Psoas muscle (tissue), 8 donors: ENCODE results near the gene SERINC2. TPM values are rescaled to one million over a fixed set of nuclear protein-coding genes. Genes with fewer than 3 reads are reported as not detected.

ENCODE experiments used
- ATAC-seq, 4 donors: fragments of 200-7000 bp; cut with Tn5 transposase; one replicate each; pipeline ENCODE4 v1.9.1; 2020; ENCODE audit warnings: moderate library complexity in 3 of 4, mild to moderate bottlenecking in 2 of 4
- DNase-seq, 2 donors: peaks; one replicate each; pipeline ENCODE4 v3.0.0-alpha.2; 2020
- H3K27ac ChIP-seq: fragments of 200-600 bp; one replicate; pipeline ENCODE4 v1.8.0; 2022
- H3K27me3 ChIP-seq, 3 donors: fragments of 200-600 bp in 1 of 3; one replicate each; pipeline versions ENCODE4 v1.6.1 to v1.8.0; 2013 to 2022; ENCODE audit warnings: low read length in 2 of 3, mild to moderate bottlenecking in 2 of 3, moderate library complexity in 1 of 3; ENCODE audit not compliant: insufficient read depth in 3 of 3
- H3K36me3 ChIP-seq, 2 donors: fragments of 200-600 bp in 1 of 2; one replicate each; pipeline versions ENCODE4 v1.6.1 to v1.8.0; 2013 to 2022; ENCODE audit warnings: low read depth in 1 of 2, mild to moderate bottlenecking in 1 of 2, moderate library complexity in 1 of 2; ENCODE audit not compliant: insufficient read depth in 1 of 2
- H3K4me1 ChIP-seq: fragments of 200-600 bp; one replicate; pipeline ENCODE4 v1.8.0; 2022
- H3K4me3 ChIP-seq: fragments of 200-600 bp; one replicate; pipeline ENCODE4 v1.8.0; 2022; ENCODE audit warnings: mild to moderate bottlenecking
- H3K9me3 ChIP-seq: fragments of 200-600 bp; one replicate; pipeline ENCODE4 v1.8.0; 2022
- WGBS, 3 donors: extraction: QIAGEN DNeasy Blood & Tissue Kit; methylation state at CpG; one replicate each; pipeline versions ENCODE4 v1.1.6 to v1.1.7; 2013; 5-methylcytosine and 5-hydroxymethylcytosine counted together
- intact Hi-C, 2 donors: fragments of 100-400 bp; cut with DNase I; formaldehyde crosslinking; loops; one replicate each; pipeline versions ENCODE4 v1.11.0 to v1.14.2; 2022
- polyA plus RNA-seq, 3 donors: library from polyadenylated mRNA; stranded (reverse); fragments of 200-250 nt; gene quantifications; one replicate each; pipeline ENCODE4 v1.2.3, GENCODE V29; 2013
- total RNA-seq, 4 donors: library from RNA; stranded (reverse); fragmentation: NEBNext Ultra II Directional in 2 of 4; extraction: Animal tissue kit (Norgen Biotek cat#: 25700) in 2 of 4; gene quantifications; one replicate each; pipeline versions ENCODE4 v1.2.1 to v1.2.4, GENCODE V29; 2021 to 2023
- TF ChIP-seq, protein P1 (sequence below): fragments of 200-600 bp; IDR thresholded peaks from one replicate; pipeline ENCODE4 v1.8.0; 2022; ENCODE audit warnings: antibody characterized with exemption
- donor health status: healthy with polysubstance abuse.
- donor health status: DM: no; HTN: no; CAD: no; lungs with moderate emphysema.
- donor health status: Bipolar disorder and iron deficiency.
- donor health status: healthy.
- donor health status: DM: yes; HTN: yes; CAD: no.
- donor health status: DM: no; HTN: no; CAD: no.
- donor health status: DM: no; HTN: no; CAD: no.
- donor health status: DM: yes; HTN: yes; CAD: no.

The SERINC2 gene
- total and polyA plus RNA-seq, 7 donors: 13.4 to 93.4 (median 33.5) TPM

- Histone ChIP-seq H3K36me3 (no peaks in the 10 kb centered on the region), H3K27ac (no peak overlapping the region), H3K27me3 (no peaks in the 10 kb centered on the region), H3K9me3 (no peaks in the 10 kb centered on the region), H3K4me1 (peaks cover 5% of the 10 kb centered on the region), H3K4me3 (no peak overlapping the region)
- TF ChIP-seq, protein P1, sequence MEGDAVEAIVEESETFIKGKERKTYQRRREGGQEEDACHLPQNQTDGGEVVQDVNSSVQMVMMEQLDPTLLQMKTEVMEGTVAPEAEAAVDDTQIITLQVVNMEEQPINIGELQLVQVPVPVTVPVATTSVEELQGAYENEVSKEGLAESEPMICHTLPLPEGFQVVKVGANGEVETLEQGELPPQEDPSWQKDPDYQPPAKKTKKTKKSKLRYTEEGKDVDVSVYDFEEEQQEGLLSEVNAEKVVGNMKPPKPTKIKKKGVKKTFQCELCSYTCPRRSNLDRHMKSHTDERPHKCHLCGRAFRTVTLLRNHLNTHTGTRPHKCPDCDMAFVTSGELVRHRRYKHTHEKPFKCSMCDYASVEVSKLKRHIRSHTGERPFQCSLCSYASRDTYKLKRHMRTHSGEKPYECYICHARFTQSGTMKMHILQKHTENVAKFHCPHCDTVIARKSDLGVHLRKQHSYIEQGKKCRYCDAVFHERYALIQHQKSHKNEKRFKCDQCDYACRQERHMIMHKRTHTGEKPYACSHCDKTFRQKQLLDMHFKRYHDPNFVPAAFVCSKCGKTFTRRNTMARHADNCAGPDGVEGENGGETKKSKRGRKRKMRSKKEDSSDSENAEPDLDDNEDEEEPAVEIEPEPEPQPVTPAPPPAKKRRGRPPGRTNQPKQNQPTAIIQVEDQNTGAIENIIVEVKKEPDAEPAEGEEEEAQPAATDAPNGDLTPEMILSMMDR: no peak
- intact Hi-C loops: no loop called here
- DNase-seq: no peak
- WGBS, 3 donors: 95 to 99% (median 97%) methylated on average over 3 of the region's 3 CpGs
- no peak for ATAC-seq
Measured at GRCh38 chr1:31396633-31397351, 16.2 kb upstream of the SERINC2 start.

DNA sequence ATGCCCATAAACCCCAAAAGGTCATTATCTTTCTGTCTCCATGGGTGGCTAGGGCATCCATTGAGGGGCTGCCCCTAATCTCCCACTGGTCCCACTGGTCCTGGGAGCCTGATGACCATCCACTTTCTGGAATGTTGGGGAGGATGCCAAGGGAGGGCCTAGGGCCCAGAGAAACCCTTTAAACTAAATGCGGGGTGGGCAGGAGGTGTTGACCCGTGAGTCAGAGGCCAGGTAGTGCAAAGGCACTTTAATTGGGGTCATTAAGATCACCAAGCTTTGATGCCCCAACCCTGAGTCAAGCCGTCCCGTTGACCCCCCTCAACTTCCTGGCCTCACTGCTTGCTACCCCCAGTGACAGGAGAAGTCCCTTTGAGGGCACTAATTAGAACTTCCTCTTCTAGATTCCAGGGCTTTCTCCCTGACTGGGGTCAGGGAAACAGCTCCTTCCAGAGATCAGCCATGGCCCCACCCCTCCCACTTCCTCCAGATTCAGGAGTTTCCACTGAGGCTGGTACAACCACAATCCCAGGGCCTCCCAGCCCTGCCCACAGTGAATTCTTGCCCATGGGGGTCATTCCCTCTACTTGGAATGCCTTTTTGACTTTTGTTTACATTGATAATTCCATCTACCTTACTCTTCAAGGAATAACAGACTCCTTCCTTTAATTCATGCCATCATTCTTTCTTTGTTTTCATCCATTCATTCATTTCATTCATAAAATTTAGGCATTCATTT lies 15.5 kb upstream of the SERINC2 start:
- Histone ChIP-seq H3K4me1 (peaks cover 5% of the 10 kb centered on the region), H3K36me3 (no peaks in the 10 kb centered on the region), H3K27ac (no peak overlapping the region), H3K9me3 (no peaks in the 10 kb centered on the region), H3K4me3 (no peak overlapping the region), H3K27me3 (no peaks in the 10 kb centered on the region)
- ATAC-seq: no peak
- DNase-seq: no peak
- intact Hi-C loops: no loop called here
- 63 to 72% (median 68%) methylated on average over 4 of the region's 4 CpGs for WGBS, 3 donors
- TF ChIP-seq, protein P1: no peak

DNA sequence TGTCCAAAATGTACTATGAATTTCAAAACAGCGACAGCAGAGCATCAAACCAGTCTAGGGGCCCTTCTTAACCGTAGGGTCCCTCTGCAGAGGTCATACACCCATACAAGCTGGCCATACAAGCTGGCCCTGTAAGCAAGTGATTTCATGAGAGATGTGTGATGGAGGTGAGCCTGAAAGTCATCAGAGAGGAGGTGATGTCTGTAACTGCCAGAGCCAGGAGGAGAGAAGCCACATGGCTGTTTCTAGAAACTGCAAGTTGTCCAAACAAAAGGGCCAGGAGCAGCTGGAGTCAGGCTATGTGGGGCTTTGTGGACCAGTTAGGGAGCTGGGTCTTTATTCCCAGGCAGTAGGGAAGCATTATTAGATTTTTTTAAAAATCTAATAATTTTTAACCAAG lies 14.8 kb upstream of the SERINC2 start:
- TF ChIP-seq, protein P1: no peak
- no peak for ATAC-seq
- H3K27me3 ChIP-seq: no peaks in the 10 kb centered on the region

DNA sequence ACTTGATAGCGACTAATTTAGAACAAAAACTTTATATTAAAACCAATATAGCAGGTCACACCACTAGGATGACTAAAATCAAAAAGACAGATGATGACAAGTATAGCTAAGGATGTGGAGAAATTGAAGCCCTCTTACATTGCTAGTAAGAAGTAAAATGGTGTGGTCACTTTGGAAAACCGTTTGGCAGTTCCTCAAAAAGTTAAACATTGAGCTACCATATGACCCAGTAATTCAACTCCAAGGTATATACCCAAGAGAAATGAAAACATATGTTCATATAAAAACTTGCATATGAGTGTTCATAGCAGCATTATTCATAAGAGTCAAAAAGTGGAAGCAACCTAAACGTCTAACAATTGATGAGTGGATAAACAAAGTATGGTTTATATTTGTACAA lies 13.0 kb upstream of the SERINC2 start:
- intact Hi-C loops: no loop called here
- DNase-seq (no peak), ATAC-seq (no peak)
- H3K9me3 ChIP-seq: no peaks in the 10 kb centered on the region
- no peak overlapping the region for H3K27ac ChIP-seq
- no peaks in the 10 kb centered on the region for H3K4me1 ChIP-seq
- no peaks in the 10 kb centered on the region for H3K36me3 ChIP-seq
- WGBS, 3 donors: 67 to 74% (median 71%) methylated on average over 3 of the region's 3 CpGs
- H3K27me3 ChIP-seq: no peaks in the 10 kb centered on the region
- TF ChIP-seq, protein P1: no peak
- H3K4me3 ChIP-seq: no peak overlapping the region

More for the DNA sequence above, 14.8 kb upstream of the SERINC2 start:
- Histone ChIP-seq H3K36me3 (no peaks in the 10 kb centered on the region), H3K4me1 (peaks cover 5% of the 10 kb centered on the region), H3K9me3 (no peaks in the 10 kb centered on the region), H3K4me3 (no peak overlapping the region), H3K27ac (no peak overlapping the region)
- DNase-seq: no peak
- 90 to 95% (median 92%) methylated on average over 2 of the region's 2 CpGs for WGBS, 3 donors
- intact Hi-C loops: no loop called here
